ENCODE measurements around the gene SLC23A2. TPM values are rescaled to one million over a fixed set of nuclear protein-coding genes. Genes with fewer than 3 reads are reported as not detected.
"Not testable (repeated sequence)": the region's sequence is repeated elsewhere in the genome, so short reads cannot be mapped to it uniquely, and the experiment has no call there.

Gene SLC23A2
- total RNA-seq, 1 experiment from 2014 or later: 5.9 TPM

GRCh38 chr20:4997222-4997621 is 4.1 kb downstream of the SLC23A2 start:
- DNase-seq: no peak
- H3K27me3 ChIP-seq (ENCODE audit: control insufficient read depth, insufficient read depth, low read length): peaks cover 6% of the 10 kb centered on the region
- no peaks in the 10 kb centered on the region for H3K36me3 ChIP-seq (replicated peaks; ENCODE audit: control insufficient read depth, insufficient read depth, low read length)
- no peak overlapping the region for H3K4me3 ChIP-seq (ENCODE audit: insufficient read depth, low read depth, low read length)

- H3K4me3 ChIP-seq (ENCODE audit: insufficient read depth, low read depth, low read length): no peak overlapping the region
- H3K27me3 ChIP-seq (ENCODE audit: control insufficient read depth, insufficient read depth, low read length): no peaks in the 10 kb centered on the region
- DNase-seq: no peak
- no peaks in the 10 kb centered on the region for H3K36me3 ChIP-seq (replicated peaks; ENCODE audit: control insufficient read depth, insufficient read depth, low read length)
These were observed 11.7 kb downstream of the SLC23A2 start for GRCh38 chr20:4989570-4989969.

GRCh38 chr20:4987130-4987529 is 14.2 kb downstream of the SLC23A2 start:
- no peak for DNase-seq
- no peak overlapping the region for H3K4me3 ChIP-seq (ENCODE audit: insufficient read depth, low read depth, low read length)
- H3K27me3 ChIP-seq (ENCODE audit: control insufficient read depth, insufficient read depth, low read length): no peaks in the 10 kb centered on the region
- no peaks in the 10 kb centered on the region for H3K36me3 ChIP-seq (replicated peaks; ENCODE audit: control insufficient read depth, insufficient read depth, low read length)

- no peaks in the 10 kb centered on the region for H3K36me3 ChIP-seq (replicated peaks; ENCODE audit: control insufficient read depth, insufficient read depth, low read length)
- no peaks in the 10 kb centered on the region for H3K27me3 ChIP-seq (ENCODE audit: control insufficient read depth, insufficient read depth, low read length)
- H3K4me3 ChIP-seq (ENCODE audit: insufficient read depth, low read depth, low read length): no peak overlapping the region
These were observed 15.7 kb downstream of the SLC23A2 start for GRCh38 chr20:4985658-4986057.

GRCh38 chr20:4982281-4982680 is 19.0 kb downstream of the SLC23A2 start:
- Histone ChIP-seq H3K36me3 (replicated peaks; ENCODE audit: control insufficient read depth, insufficient read depth, low read length) (no peaks in the 10 kb centered on the region), H3K4me3 (ENCODE audit: insufficient read depth, low read depth, low read length) (no peak overlapping the region), H3K27me3 (ENCODE audit: control insufficient read depth, insufficient read depth, low read length) (no peaks in the 10 kb centered on the region)
- DNase-seq: no peak

More at GRCh38 chr20:4985658-4986057, 15.7 kb downstream of the SLC23A2 start:
- no peak for DNase-seq

GRCh38 chr20:4979841-4980410 is 21.4 kb downstream of the SLC23A2 start:
- Histone ChIP-seq H3K36me3 (replicated peaks; ENCODE audit: control insufficient read depth, insufficient read depth, low read length) (no peaks in the 10 kb centered on the region), H3K27me3 (ENCODE audit: control insufficient read depth, insufficient read depth, low read length) (no peaks in the 10 kb centered on the region), H3K4me3 (ENCODE audit: insufficient read depth, low read depth, low read length) (no peak overlapping the region)
- DNase-seq: no peak

DNA sequence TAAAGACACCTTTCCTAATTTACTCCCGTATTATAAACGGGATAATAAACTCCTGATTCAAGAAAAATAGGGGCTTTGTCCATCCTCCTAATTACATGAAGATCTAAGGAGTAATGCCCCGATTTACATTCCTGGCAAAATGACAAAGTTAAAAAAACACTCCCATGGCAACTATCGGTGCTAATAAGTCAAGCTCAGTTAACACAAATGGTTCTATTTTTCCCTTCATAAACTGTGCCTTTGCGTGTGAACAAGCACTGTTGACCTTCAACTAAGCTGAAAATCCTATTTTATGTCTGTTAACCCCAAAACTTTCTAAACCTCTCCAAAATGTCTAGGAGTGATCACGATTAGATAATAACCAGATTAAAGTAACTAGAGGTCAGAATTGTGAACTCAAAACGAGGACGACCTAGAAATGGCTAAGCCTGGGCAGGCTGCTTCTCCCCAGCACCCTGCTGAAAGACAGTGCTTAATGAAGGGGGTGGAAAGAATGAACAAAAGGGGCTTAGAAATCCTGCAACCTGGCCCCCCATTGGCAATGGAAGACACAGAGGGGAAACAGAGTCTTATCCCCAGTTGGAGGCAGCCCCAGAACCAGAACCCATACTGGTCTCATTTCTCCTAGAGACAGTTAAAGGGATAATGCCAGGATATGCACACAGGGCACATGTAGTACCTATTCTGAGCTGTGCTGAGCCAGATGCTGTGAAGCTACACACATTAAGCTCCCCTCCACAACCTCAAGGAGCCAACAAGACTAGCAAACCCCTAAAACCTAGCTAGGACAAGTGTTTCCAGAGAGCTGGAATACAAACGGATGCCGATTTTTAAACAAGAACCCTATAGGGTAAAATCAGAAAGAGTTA is 23.0 kb downstream of the SLC23A2 start:
- H3K4me3 ChIP-seq (ENCODE audit: insufficient read depth, low read depth, low read length): no peak overlapping the region
- DNase-seq: peak; percentile 35
- H3K36me3 ChIP-seq (replicated peaks; ENCODE audit: control insufficient read depth, insufficient read depth, low read length): no peaks in the 10 kb centered on the region
- H3K27me3 ChIP-seq (ENCODE audit: control insufficient read depth, insufficient read depth, low read length): no peaks in the 10 kb centered on the region

DNA sequence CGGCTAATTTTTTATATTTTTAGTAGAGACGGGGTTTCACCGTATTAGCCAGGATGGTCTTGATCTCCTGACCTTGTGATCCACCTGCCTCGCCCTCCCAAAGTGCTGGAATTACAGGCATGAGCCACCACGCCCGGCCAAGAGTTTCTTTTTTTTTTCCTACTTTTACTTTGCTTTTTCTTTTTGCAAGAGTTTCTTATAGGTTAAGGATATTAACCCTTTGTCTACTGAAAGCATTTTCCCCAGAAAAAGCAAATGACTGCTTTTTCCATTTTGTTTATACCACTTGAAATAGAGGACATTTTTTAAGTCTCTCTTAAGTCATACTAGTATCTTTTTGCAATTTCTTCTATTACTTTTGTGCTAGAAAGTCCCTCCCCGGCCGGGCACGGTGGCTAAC is 25.3 kb downstream of the SLC23A2 start:
- not testable (repeated sequence) for DNase-seq; H3K4me3 ChIP-seq (ENCODE audit: insufficient read depth, low read depth, low read length); H3K36me3 ChIP-seq (replicated peaks; ENCODE audit: control insufficient read depth, insufficient read depth, low read length); H3K27me3 ChIP-seq (ENCODE audit: control insufficient read depth, insufficient read depth, low read length)

GRCh38 chr20:4973330-4974097 is 27.8 kb downstream of the SLC23A2 start:
- DNase-seq: no peak
- no peaks in the 10 kb centered on the region for H3K27me3 ChIP-seq (ENCODE audit: control insufficient read depth, insufficient read depth, low read length)
- no peaks in the 10 kb centered on the region for H3K36me3 ChIP-seq (replicated peaks; ENCODE audit: control insufficient read depth, insufficient read depth, low read length)
- no peak overlapping the region for H3K4me3 ChIP-seq (ENCODE audit: insufficient read depth, low read depth, low read length)

DNA sequence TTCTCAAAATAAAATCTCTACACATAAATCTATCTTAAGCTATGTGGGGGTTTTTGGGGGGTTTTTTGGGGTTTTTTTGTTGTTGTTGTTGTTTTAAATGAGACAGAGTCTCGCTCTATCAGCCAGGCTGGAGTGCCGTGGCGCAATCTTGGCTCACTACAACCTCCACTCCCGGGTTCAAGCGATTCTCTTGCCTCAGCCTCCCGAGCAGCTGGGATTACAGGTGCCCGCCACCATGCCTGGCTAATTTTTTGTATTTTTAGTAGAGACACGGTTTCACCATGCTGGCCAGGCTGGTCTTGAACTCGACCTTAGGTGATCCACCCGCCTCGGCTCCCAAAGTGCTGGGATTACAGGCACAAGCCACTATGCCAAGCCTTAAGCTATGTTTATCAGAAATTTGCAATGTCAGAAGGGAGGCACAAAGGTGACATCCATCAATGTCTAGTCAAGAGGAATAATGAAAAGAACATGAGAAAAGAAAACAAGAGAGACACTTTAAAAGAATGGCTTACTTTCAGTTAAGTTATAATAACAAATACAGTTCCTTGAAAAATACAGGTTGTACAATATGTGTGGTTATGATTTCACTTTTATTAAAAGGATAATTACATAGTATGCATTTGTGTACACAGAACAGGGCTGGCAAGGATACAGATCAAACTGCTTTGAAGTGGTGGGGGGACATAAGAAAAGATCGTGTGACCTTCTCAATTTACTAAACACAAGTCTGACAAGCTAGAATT is 28.6 kb downstream of the SLC23A2 start:
- no peak for DNase-seq
- Histone ChIP-seq H3K4me3 (ENCODE audit: insufficient read depth, low read depth, low read length) (no peak overlapping the region), H3K36me3 (replicated peaks; ENCODE audit: control insufficient read depth, insufficient read depth, low read length) (no peaks in the 10 kb centered on the region), H3K27me3 (ENCODE audit: control insufficient read depth, insufficient read depth, low read length) (no peaks in the 10 kb centered on the region)

DNA sequence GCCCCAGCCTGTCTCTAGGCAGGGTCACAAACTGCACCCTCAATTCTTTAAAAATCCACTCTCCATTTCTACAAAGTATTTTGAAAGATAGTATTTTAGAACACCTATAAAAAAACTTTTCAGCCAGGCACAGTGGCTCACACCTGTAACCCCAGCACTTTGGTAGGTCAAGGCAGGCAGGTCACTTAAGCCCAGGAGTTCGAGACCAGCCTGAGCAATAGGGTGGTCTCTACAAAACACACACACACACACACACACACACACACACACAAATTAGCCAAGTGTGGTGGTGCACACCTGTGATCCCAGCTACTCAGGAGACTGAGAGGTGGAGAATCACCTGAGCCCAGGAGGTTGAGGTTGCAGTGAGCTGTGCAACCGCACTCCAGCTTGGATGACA is 30.2 kb downstream of the SLC23A2 start:
- H3K36me3 ChIP-seq (replicated peaks; ENCODE audit: control insufficient read depth, insufficient read depth, low read length): no peaks in the 10 kb centered on the region
- no peak overlapping the region for H3K4me3 ChIP-seq (ENCODE audit: insufficient read depth, low read depth, low read length)
- H3K27me3 ChIP-seq (ENCODE audit: control insufficient read depth, insufficient read depth, low read length): no peaks in the 10 kb centered on the region
- no peak for DNase-seq

GRCh38 chr20:4967752-4968477 is 33.4 kb downstream of the SLC23A2 start:
- Histone ChIP-seq H3K4me3 (ENCODE audit: insufficient read depth, low read depth, low read length) (no peak overlapping the region), H3K36me3 (replicated peaks; ENCODE audit: control insufficient read depth, insufficient read depth, low read length) (no peaks in the 10 kb centered on the region), H3K27me3 (ENCODE audit: control insufficient read depth, insufficient read depth, low read length) (no peaks in the 10 kb centered on the region)
- DNase-seq: no peak

GRCh38 chr20:4966826-4967751 is 34.2 kb downstream of the SLC23A2 start:
- Histone ChIP-seq H3K4me3 (ENCODE audit: insufficient read depth, low read depth, low read length) (no peak overlapping the region), H3K27me3 (ENCODE audit: control insufficient read depth, insufficient read depth, low read length) (no peaks in the 10 kb centered on the region), H3K36me3 (replicated peaks; ENCODE audit: control insufficient read depth, insufficient read depth, low read length) (no peaks in the 10 kb centered on the region)
- DNase-seq: no peak

Data from H7 (cell line).